ENCODE measurements around the gene CACNA1C. TPM values are rescaled to one million over a fixed set of nuclear protein-coding genes. Genes with fewer than 3 reads are reported as not detected.

The CACNA1C gene
- total RNA-seq, 2 donors from 2014 or later, result 0.86 to 6.3 TPM

GRCh38 chr12:2291182-2291832 is 238.5 kb downstream of the CACNA1C start:
- Histone ChIP-seq H3K9me3 (ENCODE audit: control insufficient read depth, low read length) (no peaks in the 10 kb centered on the region), H3K36me3 (ENCODE audit: control insufficient read depth, insufficient read depth, low read length) (no peaks in the 10 kb centered on the region), H3K4me3 (ENCODE audit: low read length) (no peak overlapping the region), H3K4me1 (ENCODE audit: control insufficient read depth, insufficient read depth, low read length) (no peaks in the 10 kb centered on the region), H3K27me3 (ENCODE audit: control insufficient read depth, insufficient read depth, low read length, poor library complexity, severe bottlenecking) (no peaks in the 10 kb centered on the region), H3K9ac (ENCODE audit: extremely low read depth, low read length, poor library complexity, severe bottlenecking) (no peak overlapping the region), H3K27ac (ENCODE audit: low read depth, low read length) (no peak overlapping the region)
- peaks cover 36% of the 10 kb centered on the region for H3K4me1 Mint-ChIP-seq
- no peak overlapping the region for H3K27ac Mint-ChIP-seq
- H3K9me3 Mint-ChIP-seq, result no peaks in the 10 kb centered on the region
- no peaks in the 10 kb centered on the region for H3K36me3 Mint-ChIP-seq (ENCODE audit: low read depth)
- 76% methylated on average over 12 to 15 of the region's 15 CpGs for WGBS, 2 experiments (ENCODE audit: insufficient coverage in 1 of 2, insufficient read length in 1 of 2)
- DNase-seq, result peak; percentile 92
- H3K27me3 Mint-ChIP-seq (ENCODE audit: insufficient read depth), result no peaks in the 10 kb centered on the region
- TF ChIP-seq CTCF (conservative IDR thresholded peaks at IDR 0.05), result peak; percentile 100
- H3K4me3 Mint-ChIP-seq, result no peak overlapping the region

GRCh38 chr12:2291947-2292346 is 239.2 kb downstream of the CACNA1C start:
- H3K36me3 ChIP-seq (ENCODE audit: control insufficient read depth, insufficient read depth, low read length), result no peaks in the 10 kb centered on the region
- H3K4me3 ChIP-seq (ENCODE audit: low read length), result no peak overlapping the region
- peak; percentile 45 for DNase-seq
- H3K4me1 ChIP-seq (ENCODE audit: control insufficient read depth, insufficient read depth, low read length), result no peaks in the 10 kb centered on the region
- H3K36me3 Mint-ChIP-seq (ENCODE audit: low read depth), result no peaks in the 10 kb centered on the region
- no peaks in the 10 kb centered on the region for H3K9me3 ChIP-seq (ENCODE audit: control insufficient read depth, low read length)
- H3K4me3 Mint-ChIP-seq, result no peak overlapping the region
- no peaks in the 10 kb centered on the region for H3K27me3 Mint-ChIP-seq (ENCODE audit: insufficient read depth)
- H3K9me3 Mint-ChIP-seq, result no peaks in the 10 kb centered on the region
- H3K27ac ChIP-seq (ENCODE audit: low read depth, low read length), result no peak overlapping the region
- TF ChIP-seq CTCF (conservative IDR thresholded peaks at IDR 0.05), result no peak
- WGBS, 2 experiments (ENCODE audit: insufficient coverage in 1 of 2, insufficient read length in 1 of 2), result 91 to 97% methylated on average over 3 of the region's 3 CpGs
- H3K27ac Mint-ChIP-seq, result no peak overlapping the region
- peaks cover 33% of the 10 kb centered on the region for H3K4me1 Mint-ChIP-seq
- no peak overlapping the region for H3K9ac ChIP-seq (ENCODE audit: extremely low read depth, low read length, poor library complexity, severe bottlenecking)
- no peaks in the 10 kb centered on the region for H3K27me3 ChIP-seq (ENCODE audit: control insufficient read depth, insufficient read depth, low read length, poor library complexity, severe bottlenecking)

GRCh38 chr12:2292560-2292959 is 239.8 kb downstream of the CACNA1C start:
- Histone ChIP-seq H3K9ac (ENCODE audit: extremely low read depth, low read length, poor library complexity, severe bottlenecking) (no peak overlapping the region), H3K4me1 (ENCODE audit: control insufficient read depth, insufficient read depth, low read length) (no peaks in the 10 kb centered on the region), H3K4me3 (ENCODE audit: low read length) (no peak overlapping the region), H3K27me3 (ENCODE audit: control insufficient read depth, insufficient read depth, low read length, poor library complexity, severe bottlenecking) (no peaks in the 10 kb centered on the region), H3K9me3 (ENCODE audit: control insufficient read depth, low read length) (no peaks in the 10 kb centered on the region), H3K36me3 (ENCODE audit: control insufficient read depth, insufficient read depth, low read length) (no peaks in the 10 kb centered on the region), H3K27ac (ENCODE audit: low read depth, low read length) (no peak overlapping the region)
- H3K27me3 Mint-ChIP-seq (ENCODE audit: insufficient read depth), result no peaks in the 10 kb centered on the region
- peak; percentile 36 for DNase-seq
- WGBS, 2 experiments (ENCODE audit: insufficient coverage in 1 of 2, insufficient read length in 1 of 2), result 95 to 100% methylated on average over 1 to 6 of the region's 6 CpGs
- TF ChIP-seq CTCF (conservative IDR thresholded peaks at IDR 0.05), result no peak
- H3K9me3 Mint-ChIP-seq, result no peaks in the 10 kb centered on the region
- H3K36me3 Mint-ChIP-seq (ENCODE audit: low read depth), result no peaks in the 10 kb centered on the region
- no peak overlapping the region for H3K4me3 Mint-ChIP-seq
- peaks cover 36% of the 10 kb centered on the region for H3K4me1 Mint-ChIP-seq
- no peak overlapping the region for H3K27ac Mint-ChIP-seq

Measured in endodermal cell (in vitro differentiated cells).